HG03064 (cell line): ENCODE data around the gene C17orf100.
"Not testable (repeated sequence)": the region's sequence is repeated elsewhere in the genome, so short reads cannot be mapped to it uniquely, and the experiment has no call there.

ENCODE experiments used
- ATAC-seq: cut with Tn5 transposase; IDR thresholded peaks from one replicate; pipeline ENCODE4 v1.9.1; 2021; ENCODE audit warnings: low read depth; ENCODE audit not compliant: unreplicated experiment

The C17orf100 gene

DNA sequence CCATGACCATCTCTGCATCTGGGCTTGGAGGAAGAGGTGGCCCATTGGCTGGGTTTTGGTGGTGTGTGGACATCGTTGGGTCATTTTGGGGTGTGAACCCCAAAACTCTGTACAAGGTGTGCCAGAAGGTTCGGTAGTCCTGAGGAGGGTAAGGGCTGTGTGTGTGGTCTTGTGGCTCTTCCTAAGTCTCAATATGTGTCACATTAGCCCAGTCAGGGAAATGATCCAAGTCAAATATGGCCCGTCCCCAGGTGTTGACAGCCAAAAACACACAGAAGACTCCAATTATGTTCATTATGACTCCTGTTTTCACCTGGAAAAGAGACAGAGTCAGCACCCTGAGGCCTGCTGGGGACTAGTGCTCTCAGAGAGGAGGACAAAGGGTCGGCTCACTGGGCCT is 34.5 kb downstream of the C17orf100 start:
- no peak for ATAC-seq

GRCh38 chr17:6688944-6689343 is 37.4 kb downstream of the C17orf100 start:
- no peak for ATAC-seq

DNA sequence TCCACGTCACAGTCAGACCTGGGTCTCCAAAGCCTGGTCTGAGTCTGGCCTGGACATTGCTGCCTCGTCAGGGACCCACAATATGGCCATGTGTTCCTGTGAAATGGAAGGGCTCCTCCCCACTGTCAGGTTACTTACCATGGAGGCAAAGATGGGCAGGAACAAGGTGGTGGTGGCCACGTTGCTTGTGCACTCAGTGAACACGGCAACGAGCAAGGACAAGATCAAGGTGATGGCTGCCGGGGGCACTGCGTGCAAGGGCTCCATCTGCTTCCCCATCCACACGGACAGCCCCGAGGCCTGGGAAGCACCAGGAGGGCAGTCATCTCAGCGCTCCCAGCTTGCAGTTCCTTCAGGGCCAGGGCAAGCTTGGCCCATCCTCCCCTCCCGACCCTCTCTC is 39.1 kb downstream of the C17orf100 start:
- ATAC-seq, result no peak

GRCh38 chr17:6691546-6691945 is 40.0 kb downstream of the C17orf100 start:
- no peak for ATAC-seq

DNA sequence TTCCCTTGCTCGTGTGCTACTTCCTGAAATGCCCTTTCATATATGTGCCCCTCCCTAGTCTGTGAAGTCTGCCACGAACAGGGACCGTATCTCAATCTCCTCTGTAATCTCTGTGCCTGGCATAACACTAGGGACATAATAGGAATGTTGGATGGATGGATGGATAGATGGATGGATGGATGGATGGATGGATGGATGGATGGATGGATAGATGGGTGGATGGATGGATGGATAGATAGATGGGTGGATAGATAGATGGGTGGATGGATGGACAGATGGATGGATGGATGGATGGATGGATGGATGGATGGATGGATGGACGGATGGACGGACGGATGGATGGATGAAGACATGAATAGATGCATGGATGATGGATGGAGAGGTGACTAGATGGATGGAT is 40.4 kb downstream of the C17orf100 start:
- not testable (repeated sequence) for ATAC-seq

DNA sequence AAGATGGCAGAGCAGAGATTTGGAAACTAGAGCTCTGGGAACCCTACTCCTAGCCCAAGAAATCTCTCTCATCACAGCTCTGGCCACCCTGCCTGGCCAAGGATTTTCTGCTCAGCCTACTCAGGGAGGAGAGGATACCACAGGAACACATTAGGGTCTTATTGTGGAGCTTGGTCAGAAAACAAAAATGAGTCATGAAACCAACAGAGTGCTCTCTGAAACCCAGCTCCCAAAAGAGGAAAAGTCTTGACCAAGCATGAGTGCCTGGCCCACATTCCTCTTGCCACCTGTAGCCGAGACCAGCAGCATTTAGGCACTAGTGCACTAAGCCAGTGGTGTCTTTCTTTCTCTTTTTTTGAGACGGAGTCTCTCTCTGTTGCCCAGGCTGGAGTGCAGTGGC is 43.5 kb downstream of the C17orf100 start:
- no peak for ATAC-seq

DNA sequence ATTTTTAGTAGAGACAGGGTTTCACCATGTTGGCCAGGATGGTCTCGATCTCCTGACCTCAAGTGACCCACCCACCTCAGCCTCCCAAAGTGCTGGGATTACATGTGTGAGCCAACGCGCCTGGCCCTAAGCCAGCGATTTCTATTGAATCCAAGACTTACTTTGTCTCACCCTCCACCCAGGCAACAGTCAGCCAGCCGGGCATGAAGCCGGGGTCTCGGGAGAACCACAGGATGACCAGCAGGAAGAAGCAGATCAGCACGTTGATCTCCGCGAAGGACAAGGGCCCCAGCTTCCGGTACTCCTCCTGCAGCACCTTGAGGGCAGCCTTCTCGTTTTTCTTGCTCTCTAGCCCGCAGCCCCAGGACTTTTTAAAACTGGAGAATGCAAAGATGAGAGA is 44.0 kb downstream of the C17orf100 start:
- no peak for ATAC-seq

DNA sequence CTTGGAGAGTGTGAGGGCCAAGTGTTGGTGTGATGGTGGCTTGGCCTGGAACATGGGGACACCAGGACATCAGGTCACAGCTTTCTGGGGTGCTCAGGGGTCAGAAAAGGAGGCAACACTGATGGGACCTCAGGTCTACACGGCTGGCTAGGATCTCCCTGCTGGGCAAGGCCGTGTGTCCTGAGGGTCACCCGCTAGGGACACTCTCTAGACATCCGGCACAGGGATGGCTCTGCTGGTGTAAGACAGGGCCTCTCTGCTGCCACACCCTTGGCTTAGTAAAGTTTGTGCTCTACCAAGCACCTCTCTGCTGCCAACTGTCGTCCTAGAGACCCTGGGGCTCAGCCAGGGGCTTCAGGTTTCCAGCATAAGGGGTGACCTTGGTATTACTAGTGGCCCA is 45.3 kb downstream of the C17orf100 start:
- no peak for ATAC-seq

GRCh38 chr17:6698004-6698403 is 46.4 kb downstream of the C17orf100 start:
- no peak for ATAC-seq

- ATAC-seq, result no peak
Measured at GRCh38 chr17:6699997-6700947, 48.7 kb downstream of the C17orf100 start.

DNA sequence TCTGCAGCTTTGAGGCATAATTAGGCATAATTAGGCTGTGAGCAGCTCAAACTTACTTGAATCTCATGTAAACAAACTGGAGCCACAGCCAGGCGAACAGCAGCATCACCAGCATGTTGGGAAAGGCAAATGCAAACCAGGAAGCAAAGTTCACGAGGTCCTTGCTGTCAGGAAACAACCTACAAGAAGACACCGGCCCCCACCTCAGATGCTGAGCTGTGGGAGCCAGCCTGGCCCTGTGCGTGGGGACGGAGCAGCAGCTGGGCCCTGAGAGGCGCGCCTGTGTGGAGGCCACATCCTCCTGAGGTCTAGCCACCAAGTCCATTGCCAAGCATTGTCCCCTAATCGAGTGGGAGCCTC is 49.4 kb downstream of the C17orf100 start:
- no peak for ATAC-seq

DNA sequence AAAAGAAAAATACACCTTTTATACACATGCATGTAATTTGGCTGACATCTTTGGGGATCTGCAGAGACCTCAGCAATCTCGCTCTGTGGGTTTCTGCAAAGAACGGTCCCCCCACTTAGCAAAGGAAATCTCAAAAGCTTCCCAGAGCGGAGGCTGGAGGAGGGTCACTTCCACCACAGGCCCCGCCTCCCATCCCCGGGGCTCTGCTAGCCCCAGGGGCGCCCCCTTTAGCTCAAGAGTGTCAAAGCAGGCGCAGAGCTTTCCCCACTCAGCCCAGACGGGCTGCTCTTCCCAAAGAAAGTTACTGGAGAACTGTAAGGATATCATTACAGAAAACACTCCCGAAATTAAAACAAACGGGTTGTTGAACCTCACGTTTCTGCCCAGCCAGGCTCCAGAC is 50.2 kb downstream of the C17orf100 start:
- ATAC-seq, result no peak

- ATAC-seq, result no peak
Measured at GRCh38 chr17:6702567-6703215, 51.1 kb downstream of the C17orf100 start.
